ENCODE measurements around the gene ZNF497. TPM values are rescaled to one million over a fixed set of nuclear protein-coding genes. Genes with fewer than 3 reads are reported as not detected.
A peak's percentile ranks its signal among the peaks of the same experiment; 100 is the strongest.

Gene ZNF497
- total RNA-seq, 1 experiment from 2014 or later: 2.4 TPM

DNA sequence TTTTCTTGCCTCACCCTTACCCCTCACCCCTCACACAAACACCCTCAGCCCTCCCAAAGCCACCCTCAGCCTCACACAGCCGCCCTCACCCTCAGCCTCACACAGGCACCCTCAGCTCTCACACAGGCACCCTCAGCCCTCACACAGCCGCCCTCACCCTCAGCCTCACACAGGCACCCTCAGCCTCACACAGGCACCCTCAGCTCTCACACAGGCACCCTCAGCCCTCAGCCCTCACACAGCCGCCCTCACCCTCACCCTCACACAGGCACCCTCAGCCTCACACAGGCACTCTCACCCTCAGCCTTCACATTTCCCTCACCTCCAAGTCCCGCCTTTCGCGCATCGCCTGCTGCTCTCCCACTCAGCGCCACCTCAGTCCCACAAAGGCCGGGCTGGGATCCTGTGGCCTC lies 36.0 kb downstream of the ZNF497 start:
- no TSS peak for BruUV-seq (replicated peaks)
- Mint-ChIP-seq H3K36me3 (ENCODE audit: insufficient read depth, unreplicated experiment) (no peaks in the 10 kb centered on the region), H3K4me1 (ENCODE audit: low read depth, unreplicated experiment) (peaks cover 16% of the 10 kb centered on the region), H3K27me3 (ENCODE audit: unreplicated experiment) (no peaks in the 10 kb centered on the region), H3K4me3 (ENCODE audit: low read depth, unreplicated experiment) (no peak overlapping the region), H3K27ac (ENCODE audit: unreplicated experiment) (no peak overlapping the region), H3K9me3 (ENCODE audit: low read depth, unreplicated experiment) (peaks cover 3% of the 10 kb centered on the region)
- no peak for DNase-seq
- intact Hi-C loops (cut with micrococcal nuclease; ENCODE audit: unreplicated experiment): loop anchor here (1.0 kb wide), 1 partner anchor 143 kb away; the partner anchor contains the start of gene ZNF274
- CTCF ChIA-PET: interaction anchor here (0.8 to 1.4 kb wide), 3 partner anchors 9 to 193 kb away, joined by 5 read pairs; partner anchors contain the start of gene ZBTB45
- TF ChIP-seq, protein P1, sequence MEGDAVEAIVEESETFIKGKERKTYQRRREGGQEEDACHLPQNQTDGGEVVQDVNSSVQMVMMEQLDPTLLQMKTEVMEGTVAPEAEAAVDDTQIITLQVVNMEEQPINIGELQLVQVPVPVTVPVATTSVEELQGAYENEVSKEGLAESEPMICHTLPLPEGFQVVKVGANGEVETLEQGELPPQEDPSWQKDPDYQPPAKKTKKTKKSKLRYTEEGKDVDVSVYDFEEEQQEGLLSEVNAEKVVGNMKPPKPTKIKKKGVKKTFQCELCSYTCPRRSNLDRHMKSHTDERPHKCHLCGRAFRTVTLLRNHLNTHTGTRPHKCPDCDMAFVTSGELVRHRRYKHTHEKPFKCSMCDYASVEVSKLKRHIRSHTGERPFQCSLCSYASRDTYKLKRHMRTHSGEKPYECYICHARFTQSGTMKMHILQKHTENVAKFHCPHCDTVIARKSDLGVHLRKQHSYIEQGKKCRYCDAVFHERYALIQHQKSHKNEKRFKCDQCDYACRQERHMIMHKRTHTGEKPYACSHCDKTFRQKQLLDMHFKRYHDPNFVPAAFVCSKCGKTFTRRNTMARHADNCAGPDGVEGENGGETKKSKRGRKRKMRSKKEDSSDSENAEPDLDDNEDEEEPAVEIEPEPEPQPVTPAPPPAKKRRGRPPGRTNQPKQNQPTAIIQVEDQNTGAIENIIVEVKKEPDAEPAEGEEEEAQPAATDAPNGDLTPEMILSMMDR (IDR thresholded peaks at IDR 0.05; ENCODE audit: unreplicated experiment): no peak

DNA sequence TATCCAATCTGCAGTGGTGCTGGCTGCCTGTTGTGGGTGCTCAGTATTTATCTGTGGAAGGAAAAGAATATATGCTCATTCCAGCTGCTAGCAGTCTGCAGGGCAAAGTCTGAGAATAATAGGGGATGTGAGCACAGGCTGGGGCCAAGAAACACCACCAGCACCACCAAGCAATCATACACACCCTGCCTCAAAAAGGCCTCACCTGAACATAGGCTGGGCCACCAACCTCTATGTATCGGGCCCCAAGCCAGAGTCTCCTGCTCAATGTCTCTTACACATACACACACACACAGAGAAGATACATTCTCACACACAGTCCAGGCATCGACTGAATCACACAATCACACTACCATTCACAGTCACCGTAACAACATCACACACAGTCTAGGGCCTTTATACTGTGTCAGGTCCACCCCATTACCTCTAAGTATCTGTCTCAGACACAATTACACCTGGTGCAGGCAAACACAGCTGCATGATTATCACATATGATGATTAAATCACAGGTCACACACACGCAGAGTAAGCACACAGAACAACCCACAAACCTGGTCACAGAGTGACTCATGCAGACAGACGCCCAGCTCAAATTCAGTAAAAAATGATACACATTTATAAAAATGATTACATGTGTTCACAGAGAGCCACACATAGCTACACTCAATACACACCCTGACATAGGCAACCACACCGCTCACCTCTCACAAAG lies 37.1 kb downstream of the ZNF497 start:
- H3K9me3 Mint-ChIP-seq (ENCODE audit: low read depth, unreplicated experiment): peaks cover 3% of the 10 kb centered on the region
- intact Hi-C loops (cut with micrococcal nuclease; ENCODE audit: unreplicated experiment): loop anchor here (1.0 kb wide), 1 partner anchor 142 kb away; the partner anchor contains the start of gene ZNF274
- no peaks in the 10 kb centered on the region for H3K27me3 Mint-ChIP-seq (ENCODE audit: unreplicated experiment)
- BruUV-seq (replicated peaks): TSS peak; percentile 20
- no peak for DNase-seq
- TF ChIP-seq, protein P1 (IDR thresholded peaks at IDR 0.05; ENCODE audit: unreplicated experiment): no peak
- H3K4me3 Mint-ChIP-seq (ENCODE audit: low read depth, unreplicated experiment): no peak overlapping the region
- no peaks in the 10 kb centered on the region for H3K36me3 Mint-ChIP-seq (ENCODE audit: insufficient read depth, unreplicated experiment)
- peaks cover 9% of the 10 kb centered on the region for H3K4me1 Mint-ChIP-seq (ENCODE audit: low read depth, unreplicated experiment)
- CTCF ChIA-PET: no interaction called here
- no peak overlapping the region for H3K27ac Mint-ChIP-seq (ENCODE audit: unreplicated experiment)

DNA sequence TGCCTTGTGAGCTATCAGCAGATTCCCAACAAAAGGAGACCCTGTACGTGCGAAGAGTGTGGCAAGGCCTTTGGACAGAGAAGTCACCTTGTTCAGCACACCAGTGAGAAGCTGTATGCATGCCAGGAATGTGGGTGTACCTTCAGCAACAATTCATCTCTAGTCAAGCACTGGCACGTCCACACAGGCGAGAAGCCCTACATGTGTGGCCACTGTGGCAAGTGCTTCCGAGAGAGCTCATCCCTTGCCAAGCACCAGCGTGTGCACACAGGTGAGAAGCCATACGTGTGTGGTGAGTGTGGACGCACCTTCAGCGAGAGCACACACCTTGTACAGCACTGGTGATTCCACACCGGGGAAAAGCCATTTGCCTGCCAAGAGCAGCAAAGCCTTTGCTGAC lies 43.3 kb downstream of the ZNF497 start:
- intact Hi-C loops (cut with micrococcal nuclease; ENCODE audit: unreplicated experiment): no loop called here
- no peaks in the 10 kb centered on the region for H3K27me3 Mint-ChIP-seq (ENCODE audit: unreplicated experiment)
- TF ChIP-seq, protein P1 (IDR thresholded peaks at IDR 0.05; ENCODE audit: unreplicated experiment): no peak
- H3K27ac Mint-ChIP-seq (ENCODE audit: unreplicated experiment): no peak overlapping the region
- no peaks in the 10 kb centered on the region for H3K4me1 Mint-ChIP-seq (ENCODE audit: low read depth, unreplicated experiment)
- CTCF ChIA-PET: interaction anchor here (2.1 kb wide), 1 partner anchor 7 kb away, joined by 5 read pairs; the partner anchor contains the start of gene ZSCAN22
- H3K4me3 Mint-ChIP-seq (ENCODE audit: low read depth, unreplicated experiment): no peak overlapping the region
- H3K36me3 Mint-ChIP-seq (ENCODE audit: insufficient read depth, unreplicated experiment): peaks cover 28% of the 10 kb centered on the region
- no peak for DNase-seq
- peaks cover 3% of the 10 kb centered on the region for H3K9me3 Mint-ChIP-seq (ENCODE audit: low read depth, unreplicated experiment)
- no TSS peak for BruUV-seq (replicated peaks)

DNA sequence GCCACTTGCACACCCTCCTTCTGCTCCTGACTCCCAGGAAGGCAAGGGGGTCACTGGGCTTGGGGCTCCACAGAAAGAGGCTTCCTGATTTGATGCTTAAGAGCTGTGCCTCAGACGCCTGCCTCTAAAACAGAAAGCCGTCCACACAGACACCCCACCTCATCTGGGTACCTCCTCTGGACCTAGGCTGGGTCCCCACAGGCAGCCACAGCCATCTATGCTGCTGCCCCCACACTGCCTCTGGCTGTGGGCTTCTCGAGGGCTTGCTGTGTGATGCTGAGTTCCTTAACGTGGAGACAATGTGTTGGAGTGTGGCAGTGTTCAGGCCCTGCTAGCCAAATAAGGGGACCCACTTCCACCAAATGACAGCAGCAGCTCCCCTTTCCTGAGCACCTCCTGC lies 44.3 kb downstream of the ZNF497 start:
- CTCF ChIA-PET: interaction anchor here (2.1 kb wide), 1 partner anchor 8 kb away, joined by 5 read pairs; the partner anchor contains the start of gene ZSCAN22
- H3K9me3 Mint-ChIP-seq (ENCODE audit: low read depth, unreplicated experiment): peaks cover 3% of the 10 kb centered on the region

More for the DNA sequence above, 44.3 kb downstream of the ZNF497 start:
- H3K4me3 Mint-ChIP-seq (ENCODE audit: low read depth, unreplicated experiment): no peak overlapping the region
- H3K4me1 Mint-ChIP-seq (ENCODE audit: low read depth, unreplicated experiment): no peaks in the 10 kb centered on the region
- intact Hi-C loops (cut with micrococcal nuclease; ENCODE audit: unreplicated experiment): no loop called here
- TF ChIP-seq, protein P1 (IDR thresholded peaks at IDR 0.05; ENCODE audit: unreplicated experiment): no peak
- H3K27me3 Mint-ChIP-seq (ENCODE audit: unreplicated experiment): no peaks in the 10 kb centered on the region
- H3K36me3 Mint-ChIP-seq (ENCODE audit: insufficient read depth, unreplicated experiment): peaks cover 38% of the 10 kb centered on the region
- BruUV-seq (replicated peaks): no TSS peak
- no peak for DNase-seq
- H3K27ac Mint-ChIP-seq (ENCODE audit: unreplicated experiment): no peak overlapping the region

Measured in Calu3 (cell line).